HG02678 (cell line): ENCODE measurements around the gene FAM120B.
"Not testable (repeated sequence)": the region's sequence is repeated elsewhere in the genome, so short reads cannot be mapped to it uniquely, and the experiment has no call there.

Experiments used
- ATAC-seq: cut with Tn5 transposase; IDR thresholded peaks from one replicate; pipeline ENCODE4 v1.9.1; 2021; ENCODE audit warnings: mild to moderate bottlenecking, moderate library complexity; ENCODE audit not compliant: unreplicated experiment

FAM120B gene

GRCh38 chr6:170306324-170307079 is at the start of gene FAM120B:
Gene FAM120B, plus strand, starts transcription at chr6:170306758. Its CDS starts 10,633 bp downstream, at chr6:170317391.
- ATAC-seq, result peak; percentile 98

GRCh38 chr6:170257376-170257775 is 49.2 kb upstream of the FAM120B start:
- no peak for ATAC-seq

- no peak for ATAC-seq
Measured at GRCh38 chr6:170258407-170258806, 48.2 kb upstream of the FAM120B start.

GRCh38 chr6:170259278-170259677 is 47.3 kb upstream of the FAM120B start:
- no peak for ATAC-seq

- ATAC-seq, result no peak
Measured at GRCh38 chr6:170260686-170261085, 45.9 kb upstream of the FAM120B start.

GRCh38 chr6:170261643-170262488 is 44.7 kb upstream of the FAM120B start:
- ATAC-seq, result no peak

GRCh38 chr6:170262489-170263088 is 44.0 kb upstream of the FAM120B start:
- ATAC-seq, result no peak

- ATAC-seq, result no peak
Measured at GRCh38 chr6:170263410-170263809, 43.1 kb upstream of the FAM120B start.

GRCh38 chr6:170264086-170264485 is 42.5 kb upstream of the FAM120B start:
- ATAC-seq, result no peak

- ATAC-seq, result not testable (repeated sequence)
Measured at GRCh38 chr6:170264644-170265043, 41.9 kb upstream of the FAM120B start.

GRCh38 chr6:170265655-170266054 is 40.9 kb upstream of the FAM120B start:
- no peak for ATAC-seq

- ATAC-seq, result no peak
Measured at GRCh38 chr6:170266061-170266825, 40.3 kb upstream of the FAM120B start.

GRCh38 chr6:170267688-170268087 is 38.9 kb upstream of the FAM120B start:
- ATAC-seq, result no peak

GRCh38 chr6:170268216-170269129 is 38.1 kb upstream of the FAM120B start:
- no peak for ATAC-seq

- no peak for ATAC-seq
Measured at GRCh38 chr6:170269151-170269845, 37.3 kb upstream of the FAM120B start.

GRCh38 chr6:170269846-170270541 is 36.6 kb upstream of the FAM120B start:
- ATAC-seq, result no peak

GRCh38 chr6:170270984-170271593 is 35.5 kb upstream of the FAM120B start:
- ATAC-seq, result no peak

- peak; percentile 94 for ATAC-seq
Measured at GRCh38 chr6:170271771-170272314, 34.7 kb upstream of the FAM120B start.
